HG03342 (cell line): ENCODE results near the gene KCNJ3.
"Not testable (repeated sequence)": the region's sequence is repeated elsewhere in the genome, so short reads cannot be mapped to it uniquely, and the experiment has no call there.

Experiments
- ATAC-seq: cut with Tn5 transposase; IDR thresholded peaks from one replicate; pipeline ENCODE4 v1.9.1; 2021; ENCODE audit warnings: mild to moderate bottlenecking, moderate library complexity; ENCODE audit not compliant: unreplicated experiment

Gene KCNJ3

DNA sequence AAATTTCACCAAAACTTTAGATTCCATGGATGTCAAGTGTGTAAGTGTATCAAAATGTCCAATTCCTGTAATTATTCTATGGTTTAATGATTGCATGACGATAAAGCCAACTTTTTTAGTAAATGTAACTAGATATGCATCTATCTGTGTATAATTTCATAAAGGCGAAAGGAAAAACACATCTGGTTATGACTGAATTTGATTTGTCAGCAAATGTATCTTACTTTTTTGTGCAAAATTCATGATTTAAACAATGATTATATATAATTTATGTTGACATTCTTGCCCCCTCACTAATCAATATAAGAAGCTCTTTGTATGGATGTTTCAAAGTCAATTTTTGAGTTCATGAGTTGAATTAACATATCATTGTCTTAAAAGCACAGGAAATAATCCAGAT lies 138.5 kb downstream of the KCNJ3 start:
- ATAC-seq: no peak

DNA sequence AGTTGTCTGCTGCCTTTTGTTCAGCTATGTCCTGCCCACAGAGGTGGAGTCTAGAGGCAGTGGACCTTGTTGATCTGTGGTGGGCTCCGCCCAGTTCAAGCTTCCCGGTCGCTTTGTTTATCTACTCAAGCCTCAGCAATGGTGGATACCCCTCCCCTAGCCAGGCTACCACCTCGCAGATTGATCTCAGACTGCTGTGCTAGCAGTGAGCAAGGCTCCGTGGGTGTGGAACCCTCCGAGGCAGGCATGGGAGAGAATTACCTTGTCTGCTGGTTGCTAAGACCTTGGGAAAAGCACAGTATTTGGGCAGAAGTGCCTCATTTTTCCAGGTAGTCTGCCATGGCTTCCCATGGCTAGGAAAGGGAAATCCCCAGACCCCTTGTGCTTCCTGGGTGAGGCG lies 146.0 kb downstream of the KCNJ3 start:
- ATAC-seq: no peak

GRCh38 chr2:154846842-154847241 lies 148.3 kb downstream of the KCNJ3 start:
- ATAC-seq: no peak

DNA sequence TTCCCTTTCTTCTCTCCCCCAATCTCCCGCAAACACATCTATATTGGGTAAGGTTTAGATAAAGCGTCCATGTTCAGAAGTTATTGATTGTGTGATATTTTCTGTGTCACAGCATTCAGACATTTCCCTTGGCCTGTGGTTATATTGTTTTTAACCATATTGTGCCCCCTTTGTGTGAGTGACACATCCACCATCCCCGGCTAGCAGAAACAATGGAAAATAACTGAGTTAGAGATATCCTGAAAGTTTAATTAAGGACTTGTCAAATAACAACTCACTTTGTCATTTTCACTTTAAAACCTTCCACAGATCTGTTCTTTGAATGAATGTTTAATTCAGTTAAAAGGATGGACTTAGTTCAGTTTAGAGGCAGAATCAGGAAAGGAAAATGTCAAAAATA lies 151.0 kb downstream of the KCNJ3 start:
- no peak for ATAC-seq

- no peak for ATAC-seq
Observed at GRCh38 chr2:154850532-154850931, 152.0 kb downstream of the KCNJ3 start.

DNA sequence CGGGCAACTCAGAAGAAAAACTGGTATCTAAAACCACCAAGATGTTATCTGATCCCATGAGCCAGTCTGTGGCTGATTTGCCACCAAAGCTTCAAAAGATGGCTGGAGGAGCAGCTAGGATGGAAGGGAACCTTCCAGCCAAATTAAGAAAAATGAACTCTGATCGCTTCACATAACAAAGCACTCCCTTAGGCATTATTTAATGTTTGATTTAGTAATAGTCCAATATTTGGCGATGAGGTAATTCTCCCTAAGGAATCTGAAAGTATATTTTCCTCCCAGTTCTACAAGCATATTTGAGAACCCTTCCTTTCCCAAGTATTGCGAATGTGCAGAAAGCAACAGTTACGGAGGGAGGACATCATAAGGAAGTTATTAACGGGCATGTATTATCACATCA lies 156.6 kb downstream of the KCNJ3 start:
- ATAC-seq: no peak

DNA sequence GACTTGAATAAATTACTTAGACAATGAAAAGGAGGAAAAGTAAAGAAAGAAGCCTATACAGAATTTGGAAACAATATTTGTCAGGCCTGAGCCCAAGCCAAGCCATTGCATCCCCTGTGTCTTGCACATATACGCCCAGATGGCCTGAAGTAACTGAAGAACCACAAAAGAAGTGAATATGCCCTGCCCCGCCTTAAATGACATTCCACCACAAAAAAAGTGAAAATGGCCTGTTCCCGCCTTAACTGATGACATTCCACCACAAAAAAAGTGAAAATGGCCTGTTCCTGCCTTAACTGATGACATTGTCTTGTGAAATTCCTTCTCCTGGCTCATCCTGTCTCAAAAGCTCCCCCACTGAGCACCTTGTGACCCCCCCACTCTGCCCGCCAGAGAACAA lies 168.7 kb downstream of the KCNJ3 start:
- not testable (repeated sequence) for ATAC-seq

GRCh38 chr2:154875999-154876398 lies 177.5 kb downstream of the KCNJ3 start:
- ATAC-seq: no peak

- no peak for ATAC-seq
Observed at GRCh38 chr2:154882725-154883124, 184.2 kb downstream of the KCNJ3 start.

DNA sequence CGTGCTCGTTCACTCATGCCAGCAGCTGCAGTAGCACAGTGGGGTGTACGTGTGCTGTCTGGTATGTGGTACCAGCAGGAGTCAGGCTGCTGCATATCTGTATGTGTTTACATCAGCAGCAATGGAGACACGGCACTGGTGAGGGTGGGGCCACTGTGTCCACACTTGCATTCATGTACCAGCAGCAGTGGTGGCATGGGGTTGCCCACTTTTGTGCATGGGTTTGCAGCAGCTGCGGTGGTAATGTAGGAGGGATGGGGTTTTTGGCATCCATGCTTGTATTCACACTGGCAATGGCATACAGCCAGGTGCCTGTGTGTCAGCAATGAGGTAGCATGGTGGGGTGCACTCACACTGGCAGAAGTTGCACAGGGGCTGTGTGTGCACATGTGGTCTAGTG lies 187.8 kb downstream of the KCNJ3 start:
- ATAC-seq: no peak

GRCh38 chr2:154898269-154898668 lies 199.8 kb downstream of the KCNJ3 start:
- no peak for ATAC-seq

DNA sequence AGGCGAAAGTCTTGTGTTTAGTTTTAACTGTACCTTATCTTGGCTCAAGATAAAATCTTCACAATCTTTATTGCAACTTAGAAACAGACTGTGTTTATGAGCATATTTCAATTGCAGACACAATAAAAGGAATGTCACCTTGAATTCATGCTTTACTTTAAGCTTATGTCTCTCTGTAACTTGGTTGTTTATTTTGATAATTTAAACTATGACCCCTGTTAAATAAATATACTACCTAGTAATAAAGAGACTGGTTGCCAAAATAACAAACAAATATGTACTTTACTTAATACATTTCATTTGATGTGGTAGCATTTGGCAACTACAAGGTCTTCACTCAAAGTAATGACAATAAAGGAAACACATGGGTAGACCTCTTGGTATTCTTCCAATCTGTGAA lies 202.6 kb downstream of the KCNJ3 start:
- ATAC-seq: no peak
